HCT116 (cell line): ENCODE data around the gene UFD1.

Experiments
- EGR1 ChIP-seq: IDR thresholded peaks from 2 replicates; pipeline ENCODE4 v1.6.1; 2012; ENCODE audit warnings: low read depth
- JUND ChIP-seq: IDR thresholded peaks from 2 replicates; pipeline ENCODE4 v1.6.1; 2012
- POLR2A ChIP-seq: IDR thresholded peaks from 2 replicates; pipeline ENCODE4 v1.7.0; 2011; ENCODE audit warnings: borderline replicate concordance; ENCODE audit not compliant: insufficient read depth, insufficient read length; ENCODE audit errors: extremely low read depth
- SP1 ChIP-seq: IDR thresholded peaks from 2 replicates; pipeline ENCODE4 v1.6.1; 2012; ENCODE audit warnings: low read depth
- SRF ChIP-seq: IDR thresholded peaks from 2 replicates; pipeline ENCODE4 v1.6.1; 2012; ENCODE audit warnings: low read depth
- TF ChIP-seq, protein P1 (sequence below), 3 experiments: fragments of 200-600 bp in 1 of 3; sonication (generic) in 1 of 3; IDR thresholded peaks in 2 of 3; conservative IDR thresholded peaks in 1 of 3; 2 replicates each; pipeline ENCODE4 v1.5.1; 2012 to 2017; ENCODE audit warnings: low read depth in 2 of 3, low read length in 2 of 3, antibody characterized with exemption in 1 of 3, borderline replicate concordance in 1 of 3, control low read depth in 1 of 3, mild to moderate bottlenecking in 1 of 3, mixed read lengths in 1 of 3, mixed run types in 1 of 3, moderate library complexity in 1 of 3; ENCODE audit not compliant: insufficient read depth in 1 of 3
- TF ChIP-seq, protein P2 (sequence below): IDR thresholded peaks from 2 replicates; pipeline ENCODE4 v1.6.1; 2012
- TF ChIP-seq, protein P3 (sequence below): IDR thresholded peaks from 2 replicates; pipeline ENCODE4 v1.6.1; 2012

DNA sequence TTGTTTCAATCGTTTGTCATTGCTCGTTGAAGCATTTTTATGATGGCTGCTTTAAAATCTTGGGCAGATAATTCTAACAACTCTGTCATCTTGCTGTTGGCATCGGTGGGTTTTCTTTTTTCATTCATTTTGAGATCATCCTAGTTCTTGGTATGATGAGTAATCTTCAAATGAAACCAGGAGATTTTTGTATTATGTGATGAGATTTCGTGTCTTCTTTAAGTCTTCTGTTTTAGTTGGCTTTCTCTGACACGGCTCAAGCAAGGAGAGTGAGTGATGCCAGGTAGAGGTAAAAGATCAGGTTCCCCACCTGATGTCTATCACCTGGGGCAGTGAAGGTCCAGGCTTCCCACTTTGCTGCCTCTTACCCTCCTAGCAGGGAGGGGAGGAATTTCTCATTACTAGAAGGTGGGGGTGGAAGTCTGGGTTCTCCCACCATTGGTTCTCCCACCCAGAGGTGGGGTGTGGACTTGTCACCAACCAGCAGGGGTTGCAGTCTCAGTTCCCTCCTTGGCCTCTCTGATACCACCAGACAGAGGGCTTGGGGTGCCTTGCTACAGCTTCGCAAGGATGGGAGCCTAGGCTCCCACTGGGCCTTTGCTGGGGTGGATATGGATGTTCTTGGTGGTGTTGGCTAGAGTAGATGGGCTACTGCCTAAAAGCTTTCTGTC is 13.6 kb upstream of the UFD1 start:
- TF ChIP-seq POLR2A (no peak), SP1 (no peak), EGR1 (no peak), JUND (no peak), SRF (no peak)
- TF ChIP-seq, protein P1, sequence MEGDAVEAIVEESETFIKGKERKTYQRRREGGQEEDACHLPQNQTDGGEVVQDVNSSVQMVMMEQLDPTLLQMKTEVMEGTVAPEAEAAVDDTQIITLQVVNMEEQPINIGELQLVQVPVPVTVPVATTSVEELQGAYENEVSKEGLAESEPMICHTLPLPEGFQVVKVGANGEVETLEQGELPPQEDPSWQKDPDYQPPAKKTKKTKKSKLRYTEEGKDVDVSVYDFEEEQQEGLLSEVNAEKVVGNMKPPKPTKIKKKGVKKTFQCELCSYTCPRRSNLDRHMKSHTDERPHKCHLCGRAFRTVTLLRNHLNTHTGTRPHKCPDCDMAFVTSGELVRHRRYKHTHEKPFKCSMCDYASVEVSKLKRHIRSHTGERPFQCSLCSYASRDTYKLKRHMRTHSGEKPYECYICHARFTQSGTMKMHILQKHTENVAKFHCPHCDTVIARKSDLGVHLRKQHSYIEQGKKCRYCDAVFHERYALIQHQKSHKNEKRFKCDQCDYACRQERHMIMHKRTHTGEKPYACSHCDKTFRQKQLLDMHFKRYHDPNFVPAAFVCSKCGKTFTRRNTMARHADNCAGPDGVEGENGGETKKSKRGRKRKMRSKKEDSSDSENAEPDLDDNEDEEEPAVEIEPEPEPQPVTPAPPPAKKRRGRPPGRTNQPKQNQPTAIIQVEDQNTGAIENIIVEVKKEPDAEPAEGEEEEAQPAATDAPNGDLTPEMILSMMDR (IDR thresholded peaks at IDR 0.05 in 2 of 3, conservative IDR thresholded peaks at IDR 0.05 in 1 of 3; ENCODE audit: borderline replicate concordance in 1 of 3, insufficient read depth in 1 of 3, low read depth in 2 of 3, low read length in 2 of 3): no peak
- TF ChIP-seq, protein P2, sequence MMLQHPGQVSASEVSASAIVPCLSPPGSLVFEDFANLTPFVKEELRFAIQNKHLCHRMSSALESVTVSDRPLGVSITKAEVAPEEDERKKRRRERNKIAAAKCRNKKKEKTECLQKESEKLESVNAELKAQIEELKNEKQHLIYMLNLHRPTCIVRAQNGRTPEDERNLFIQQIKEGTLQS: no peak
- TF ChIP-seq, protein P3, sequence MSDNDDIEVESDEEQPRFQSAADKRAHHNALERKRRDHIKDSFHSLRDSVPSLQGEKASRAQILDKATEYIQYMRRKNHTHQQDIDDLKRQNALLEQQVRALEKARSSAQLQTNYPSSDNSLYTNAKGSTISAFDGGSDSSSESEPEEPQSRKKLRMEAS: no peak
